ENCODE results near the gene RPS27.

DNA sequence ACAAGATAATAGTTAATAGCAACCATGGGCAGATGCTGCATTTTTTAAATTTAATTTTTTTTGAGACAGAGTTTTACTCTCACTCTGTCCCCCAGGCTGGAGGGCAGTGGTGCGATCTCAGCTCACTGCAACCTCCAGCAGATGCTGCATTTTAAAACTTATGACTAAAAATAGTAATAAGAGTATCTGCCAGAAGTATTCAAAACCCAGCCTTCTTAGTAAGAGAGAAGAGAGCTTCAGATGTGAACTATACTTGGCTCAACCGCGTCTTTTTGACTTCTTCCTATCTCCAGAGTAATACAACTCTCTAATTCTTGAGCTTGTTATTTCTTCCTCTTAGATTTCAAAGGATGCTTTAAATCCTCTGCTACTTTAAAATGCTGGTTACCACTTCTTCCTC is 4.6 kb downstream of the RPS27 start:
- TF ChIP-seq, protein P1, sequence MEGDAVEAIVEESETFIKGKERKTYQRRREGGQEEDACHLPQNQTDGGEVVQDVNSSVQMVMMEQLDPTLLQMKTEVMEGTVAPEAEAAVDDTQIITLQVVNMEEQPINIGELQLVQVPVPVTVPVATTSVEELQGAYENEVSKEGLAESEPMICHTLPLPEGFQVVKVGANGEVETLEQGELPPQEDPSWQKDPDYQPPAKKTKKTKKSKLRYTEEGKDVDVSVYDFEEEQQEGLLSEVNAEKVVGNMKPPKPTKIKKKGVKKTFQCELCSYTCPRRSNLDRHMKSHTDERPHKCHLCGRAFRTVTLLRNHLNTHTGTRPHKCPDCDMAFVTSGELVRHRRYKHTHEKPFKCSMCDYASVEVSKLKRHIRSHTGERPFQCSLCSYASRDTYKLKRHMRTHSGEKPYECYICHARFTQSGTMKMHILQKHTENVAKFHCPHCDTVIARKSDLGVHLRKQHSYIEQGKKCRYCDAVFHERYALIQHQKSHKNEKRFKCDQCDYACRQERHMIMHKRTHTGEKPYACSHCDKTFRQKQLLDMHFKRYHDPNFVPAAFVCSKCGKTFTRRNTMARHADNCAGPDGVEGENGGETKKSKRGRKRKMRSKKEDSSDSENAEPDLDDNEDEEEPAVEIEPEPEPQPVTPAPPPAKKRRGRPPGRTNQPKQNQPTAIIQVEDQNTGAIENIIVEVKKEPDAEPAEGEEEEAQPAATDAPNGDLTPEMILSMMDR (IDR thresholded peaks at IDR 0.05), result no peak
- TF ChIP-seq POLR2A (IDR thresholded peaks at IDR 0.05), result no peak
- TF ChIP-seq POLR2AphosphoS5 (IDR thresholded peaks at IDR 0.05; ENCODE audit: insufficient read depth in 1 of 2, low read depth in 1 of 2), result no peak

Data from vagina (tissue), 2 donors.